ENCODE data around the gene GTF2F2.

GTF2F2 gene

DNA sequence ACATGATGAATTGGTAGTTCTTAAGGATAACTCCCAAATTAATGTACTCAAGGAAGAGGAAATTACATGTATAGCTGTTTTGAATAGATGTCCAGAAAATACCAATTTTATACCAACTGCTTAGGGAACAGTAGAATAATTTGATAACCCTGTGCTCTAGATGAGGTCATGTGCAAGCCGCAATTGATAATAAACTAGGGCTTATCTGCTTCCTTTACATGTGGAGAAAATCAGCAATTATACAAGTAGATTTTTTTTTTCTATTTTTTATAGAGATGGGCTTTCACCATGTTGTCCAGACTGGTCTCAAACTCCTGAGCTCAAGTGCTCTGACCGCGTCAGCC lies 211.4 kb downstream of the GTF2F2 start:
- no peaks in the 10 kb centered on the region for H3K27me3 ChIP-seq
- peak overlapping the region; percentile 77 for H3K27ac ChIP-seq
- H3K9me3 ChIP-seq = no peaks in the 10 kb centered on the region
- peaks cover 93% of the 10 kb centered on the region in 2 experiments for H3K4me1 ChIP-seq (ENCODE audit: control insufficient read depth in 1 of 2, insufficient read depth in 1 of 2, low read depth in 1 of 2, low read length in 1 of 2)
- TF ChIP-seq, protein P1, sequence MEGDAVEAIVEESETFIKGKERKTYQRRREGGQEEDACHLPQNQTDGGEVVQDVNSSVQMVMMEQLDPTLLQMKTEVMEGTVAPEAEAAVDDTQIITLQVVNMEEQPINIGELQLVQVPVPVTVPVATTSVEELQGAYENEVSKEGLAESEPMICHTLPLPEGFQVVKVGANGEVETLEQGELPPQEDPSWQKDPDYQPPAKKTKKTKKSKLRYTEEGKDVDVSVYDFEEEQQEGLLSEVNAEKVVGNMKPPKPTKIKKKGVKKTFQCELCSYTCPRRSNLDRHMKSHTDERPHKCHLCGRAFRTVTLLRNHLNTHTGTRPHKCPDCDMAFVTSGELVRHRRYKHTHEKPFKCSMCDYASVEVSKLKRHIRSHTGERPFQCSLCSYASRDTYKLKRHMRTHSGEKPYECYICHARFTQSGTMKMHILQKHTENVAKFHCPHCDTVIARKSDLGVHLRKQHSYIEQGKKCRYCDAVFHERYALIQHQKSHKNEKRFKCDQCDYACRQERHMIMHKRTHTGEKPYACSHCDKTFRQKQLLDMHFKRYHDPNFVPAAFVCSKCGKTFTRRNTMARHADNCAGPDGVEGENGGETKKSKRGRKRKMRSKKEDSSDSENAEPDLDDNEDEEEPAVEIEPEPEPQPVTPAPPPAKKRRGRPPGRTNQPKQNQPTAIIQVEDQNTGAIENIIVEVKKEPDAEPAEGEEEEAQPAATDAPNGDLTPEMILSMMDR (IDR thresholded peaks at IDR 0.05) = no peak
- H3K4me3 ChIP-seq (ENCODE audit: low read depth in 1 of 2, low read length in 1 of 2) = no peak overlapping the region
- peaks cover 15% of the 10 kb centered on the region for H3K36me3 ChIP-seq

DNA sequence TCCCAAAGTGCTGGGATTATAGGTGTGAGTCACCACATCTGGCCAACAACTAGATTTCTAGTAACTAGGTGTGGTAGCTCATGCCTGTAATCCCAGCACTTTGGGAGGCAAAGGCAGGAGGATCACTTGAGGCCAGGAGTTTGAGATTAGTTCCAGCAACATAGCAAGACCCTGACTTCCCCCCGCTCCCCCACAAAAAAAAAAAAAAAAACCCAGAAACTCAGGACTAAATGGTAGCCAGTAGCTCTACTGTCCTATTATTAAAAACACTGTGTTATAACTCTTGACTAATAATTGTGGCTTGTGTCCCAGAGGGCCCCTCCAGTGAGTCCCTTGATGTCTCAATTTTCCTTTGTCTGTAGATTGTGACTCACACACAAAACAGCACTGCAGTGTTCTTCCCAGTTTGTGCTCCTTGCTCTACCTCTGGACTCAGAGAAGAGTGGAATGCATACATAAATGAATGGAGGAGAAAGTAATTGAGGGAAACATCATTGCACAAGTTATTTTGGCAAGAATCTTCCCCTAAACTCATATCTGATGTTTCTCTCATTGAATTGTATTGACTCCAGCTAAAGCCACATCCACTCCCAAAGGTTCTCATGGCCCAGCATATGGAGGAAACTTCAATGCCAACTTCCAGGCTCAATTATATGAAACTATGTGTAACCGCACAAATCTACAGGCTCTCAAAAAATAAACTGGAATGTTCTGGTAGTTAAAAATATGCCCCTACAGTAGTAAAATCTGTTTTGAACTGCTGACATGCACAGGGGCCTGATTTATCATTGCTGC lies 211.9 kb downstream of the GTF2F2 start:
- H3K36me3 ChIP-seq = peaks cover 21% of the 10 kb centered on the region
- TF ChIP-seq, protein P1 (IDR thresholded peaks at IDR 0.05) = no peak
- peaks cover 94 to 98% of the 10 kb centered on the region in 2 experiments for H3K4me1 ChIP-seq (ENCODE audit: control insufficient read depth in 1 of 2, insufficient read depth in 1 of 2, low read depth in 1 of 2, low read length in 1 of 2)
- no peaks in the 10 kb centered on the region for H3K9me3 ChIP-seq
- H3K4me3 ChIP-seq (ENCODE audit: low read depth in 1 of 2, low read length in 1 of 2) = no peak overlapping the region
- no peaks in the 10 kb centered on the region for H3K27me3 ChIP-seq
- peak overlapping the region; percentile 77 for H3K27ac ChIP-seq

DNA sequence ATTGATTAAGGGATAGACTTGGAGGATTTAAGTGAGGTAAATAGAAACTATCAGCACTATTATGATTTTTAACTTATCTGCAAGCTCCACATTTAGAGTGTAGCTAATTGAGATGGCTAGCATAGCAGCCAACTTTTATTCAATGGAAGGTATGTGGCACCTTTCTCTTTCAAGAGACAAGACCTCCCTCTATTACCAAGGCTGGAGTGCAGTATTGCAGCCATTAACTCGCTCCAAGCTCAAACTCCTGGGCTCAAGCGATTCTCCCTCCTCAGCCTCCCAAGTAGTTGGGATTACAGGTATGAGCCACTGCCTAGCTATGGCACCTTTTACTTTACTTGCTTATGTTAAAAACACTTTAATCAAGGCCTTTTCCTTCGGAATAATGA lies 212.5 kb downstream of the GTF2F2 start:
- no peaks in the 10 kb centered on the region for H3K27me3 ChIP-seq

DNA sequence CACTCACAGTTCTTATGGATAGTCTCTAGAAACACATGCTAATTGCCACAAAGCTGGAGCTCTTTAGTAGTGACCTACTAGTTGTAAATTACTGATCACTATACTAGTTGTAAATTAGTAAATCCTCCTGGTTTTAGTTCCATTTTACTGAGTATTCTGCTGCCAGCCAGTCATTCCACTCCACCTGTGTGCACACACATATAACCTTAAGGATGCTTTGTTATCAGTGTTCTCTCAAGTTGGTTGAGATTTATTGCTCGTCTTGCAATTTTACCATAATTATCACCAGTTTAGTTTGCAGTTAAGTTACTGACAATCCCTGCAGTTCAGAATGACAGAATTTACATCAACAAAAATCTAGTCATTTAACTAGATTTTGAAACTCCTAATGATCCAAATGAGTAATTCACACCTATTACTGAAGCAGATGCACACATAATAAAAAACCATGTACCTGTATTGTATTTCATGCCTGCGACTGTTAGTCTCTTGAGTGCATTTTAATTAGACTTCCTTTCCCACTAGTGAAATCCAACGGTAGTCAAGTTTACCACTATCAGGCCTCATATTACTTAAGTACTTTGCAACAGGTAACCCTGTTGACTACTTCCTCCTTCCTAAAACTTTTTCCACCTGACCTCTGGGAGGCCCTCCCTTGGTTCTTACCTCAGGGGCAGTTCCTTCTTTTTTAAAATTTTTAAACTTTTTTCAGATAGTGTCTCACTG lies 213.1 kb downstream of the GTF2F2 start:
- Histone ChIP-seq H3K4me3 (ENCODE audit: low read depth in 1 of 2, low read length in 1 of 2) (peak overlapping the region in 1 of 2 experiments; percentile 5), H3K27ac (peak overlapping the region; percentile 77), H3K36me3 (peaks cover 32% of the 10 kb centered on the region), H3K27me3 (no peaks in the 10 kb centered on the region), H3K4me1 (ENCODE audit: control insufficient read depth in 1 of 2, insufficient read depth in 1 of 2, low read depth in 1 of 2, low read length in 1 of 2) (peaks cover 100% of the 10 kb centered on the region in 2 experiments), H3K9me3 (no peaks in the 10 kb centered on the region)
- TF ChIP-seq, protein P1 (IDR thresholded peaks at IDR 0.05) = no peak

More for the DNA sequence above, 212.5 kb downstream of the GTF2F2 start:
- no peaks in the 10 kb centered on the region for H3K9me3 ChIP-seq
- peaks cover 27% of the 10 kb centered on the region for H3K36me3 ChIP-seq
- H3K4me1 ChIP-seq (ENCODE audit: control insufficient read depth in 1 of 2, insufficient read depth in 1 of 2, low read depth in 1 of 2, low read length in 1 of 2) = peaks cover 96 to 98% of the 10 kb centered on the region in 2 experiments
- peak overlapping the region in 1 of 2 experiments; percentile 5 for H3K4me3 ChIP-seq (ENCODE audit: low read depth in 1 of 2, low read length in 1 of 2)
- TF ChIP-seq, protein P1 (IDR thresholded peaks at IDR 0.05) = no peak
- peak overlapping the region; percentile 77 for H3K27ac ChIP-seq

Measured in neutrophil (primary cell).